IMR-90 (cell line): ENCODE results near the gene CALML3. TPM values are rescaled to one million over a fixed set of nuclear protein-coding genes. Genes with fewer than 3 reads are reported as not detected.

Source experiments
- ATAC-seq: fragments of 200-7000 bp; cut with Tn5 transposase; 2 replicates; pipeline ENCODE4 v1.9.1; 2020; ENCODE audit warnings: low read depth, mild to moderate bottlenecking, moderate library complexity
- BruUV-seq: library from RNA; stranded (reverse); fragments of 400-500 nt; replicated peaks from 2 replicates; lab custom pipeline; 2021; lab: Mats Ljungman, UMichigan
- CTCF ChIA-PET: fragments of 300-600 bp; formaldehyde crosslinking; extraction: SDS; loops from one replicate; lab custom pipeline; 2021; ENCODE audit warnings: antibody characterized with exemption; lab: Yijun Ruan, JAX
- POLR2A ChIA-PET: fragments of 300-600 bp; sonication (Branson Sonifier 250); formaldehyde crosslinking; loops from one replicate; lab custom pipeline; 2022; ENCODE audit warnings: antibody characterized with exemption; ENCODE audit not compliant: unreplicated experiment; lab: Charles Lee
- DNase-seq: peaks from one replicate; pipeline ENCODE4 v3.0.0; 2013
- H2AFZ ChIP-seq: replicated peaks from 2 replicates; pipeline ENCODE3; 2013; ENCODE audit warnings: low read length, mild to moderate bottlenecking; ENCODE audit not compliant: poor library complexity
- H2AK5ac ChIP-seq: 2 replicates; pipeline ENCODE4 v1.6.1; 2013; ENCODE audit warnings: low read depth, low read length, inconsistent platforms
- H2AK9ac ChIP-seq: replicated peaks from 2 replicates; pipeline ENCODE3; 2013; ENCODE audit warnings: mild to moderate bottlenecking, low read depth, low read length, moderate library complexity; ENCODE audit not compliant: poor library complexity
- H2BK120ac ChIP-seq: 2 replicates; pipeline ENCODE4 v1.6.1; 2013; ENCODE audit warnings: low read depth, low read length, inconsistent platforms
- H2BK15ac ChIP-seq: 3 replicates; pipeline ENCODE4 v1.6.1; 2013; ENCODE audit warnings: low read depth, low read length, inconsistent platforms
- H2BK20ac ChIP-seq: 2 replicates; pipeline ENCODE4 v1.6.1; 2013; ENCODE audit warnings: low read depth, mild to moderate bottlenecking, inconsistent platforms, low read length, moderate library complexity
- H2BK5ac ChIP-seq: 2 replicates; pipeline ENCODE4 v1.6.1; 2013; ENCODE audit warnings: mild to moderate bottlenecking, low read depth, low read length, inconsistent platforms; ENCODE audit not compliant: poor library complexity, severe bottlenecking
- H3K14ac ChIP-seq: replicated peaks from 2 replicates; pipeline ENCODE4 v1.6.1; 2013; ENCODE audit warnings: low read depth, low read length, inconsistent platforms
- H3K18ac ChIP-seq: 2 replicates; pipeline ENCODE4 v1.6.1; 2013; ENCODE audit warnings: low read depth, low read length, control low read depth
- H3K23ac ChIP-seq: 2 replicates; pipeline ENCODE4 v1.6.1; 2013; ENCODE audit warnings: low read depth, low read length, inconsistent platforms
- H3K27ac ChIP-seq: 2 replicates; pipeline ENCODE4 v1.5.1; 2013; ENCODE audit warnings: mild to moderate bottlenecking, control low read depth, low read length; ENCODE audit not compliant: insufficient read depth
- H3K27me3 ChIP-seq: 2 replicates; pipeline ENCODE4 v1.6.1; 2013; ENCODE audit warnings: low read length; ENCODE audit not compliant: control insufficient read depth, insufficient read depth
- H3K36me3 ChIP-seq: 2 replicates; pipeline ENCODE4 v1.6.1; 2013; ENCODE audit warnings: low read length, mixed read lengths; ENCODE audit not compliant: control insufficient read depth, insufficient read depth
- H3K4ac ChIP-seq: 2 replicates; pipeline ENCODE4 v1.6.1; 2013; ENCODE audit warnings: low read depth, low read length, inconsistent platforms
- H3K4me1 ChIP-seq: 2 replicates; pipeline ENCODE4 v1.6.1; 2013; ENCODE audit warnings: low read length, mixed read lengths; ENCODE audit not compliant: control insufficient read depth, insufficient read depth
- H3K4me2 ChIP-seq: 2 replicates; pipeline ENCODE4 v1.6.1; 2013; ENCODE audit warnings: low read depth, mild to moderate bottlenecking, control low read depth, low read length, moderate library complexity
- H3K4me3 ChIP-seq: 2 replicates; pipeline ENCODE4 v1.5.1; 2013; ENCODE audit warnings: low read depth, mild to moderate bottlenecking, control low read depth, low read length, moderate library complexity; ENCODE audit not compliant: insufficient read depth
- H3K56ac ChIP-seq: 2 replicates; pipeline ENCODE4 v1.6.1; 2013; ENCODE audit warnings: low read length, inconsistent platforms; ENCODE audit not compliant: insufficient read depth; ENCODE audit errors: extremely low read depth
- H3K79me1 ChIP-seq, 2 experiments: 2 replicates each; pipeline ENCODE4 v1.6.1; 2013; ENCODE audit warnings: low read length in 2 of 2, inconsistent platforms in 1 of 2, low read depth in 1 of 2
- H3K9ac ChIP-seq: 2 replicates; pipeline ENCODE4 v1.6.1; 2013; ENCODE audit warnings: low read depth, low read length, control low read depth
- H3K9me1 ChIP-seq: 2 replicates; pipeline ENCODE4 v1.6.1; 2013; ENCODE audit warnings: low read length, inconsistent platforms; ENCODE audit not compliant: insufficient read depth
- H3K9me3 ChIP-seq: 2 replicates; pipeline ENCODE4 v1.6.1; 2013; ENCODE audit warnings: low read length; ENCODE audit not compliant: control insufficient read depth, insufficient read depth
- H4K20me1 ChIP-seq: 2 replicates; pipeline ENCODE4 v1.6.1; 2013; ENCODE audit warnings: low read length, inconsistent platforms; ENCODE audit not compliant: insufficient read depth
- H4K5ac ChIP-seq: 2 replicates; pipeline ENCODE4 v1.6.1; 2013; ENCODE audit warnings: mild to moderate bottlenecking, low read depth, low read length, control low read depth
- H4K8ac ChIP-seq, 2 experiments: 2 replicates each; pipeline ENCODE4 v1.6.1; 2013; ENCODE audit warnings: low read depth in 2 of 2, low read length in 2 of 2, control low read depth in 1 of 2, inconsistent platforms in 1 of 2
- H4K91ac ChIP-seq: 2 replicates; pipeline ENCODE4 v1.6.1; 2013; ENCODE audit warnings: low read depth, low read length, inconsistent platforms; ENCODE audit not compliant: insufficient read depth
- BHLHE40 ChIP-seq: fragments of 150-350 bp; IDR thresholded peaks from 2 replicates; pipeline ENCODE4 v1.6.1; 2016; ENCODE audit warnings: mild to moderate bottlenecking, low read depth, low read length
- CEBPB ChIP-seq: IDR thresholded peaks from 2 replicates; pipeline ENCODE4 v1.6.1; 2012; ENCODE audit warnings: low read depth, low read length, improper control_type of control experiment
- CHD1 ChIP-seq: IDR thresholded peaks from 2 replicates; pipeline ENCODE4 v1.6.1; 2012; ENCODE audit warnings: low read depth, low read length, improper control_type of control experiment
- CTCF ChIP-seq: conservative IDR thresholded peaks from 2 replicates; pipeline ENCODE4 v1.5.1; 2012; ENCODE audit warnings: mild to moderate bottlenecking, low read depth, low read length, improper control_type of control experiment
- ELK1 ChIP-seq: fragments of 150-350 bp; IDR thresholded peaks from 2 replicates; pipeline ENCODE4 v1.6.1; 2016; ENCODE audit warnings: low read depth, mild to moderate bottlenecking, low read length, moderate library complexity, borderline replicate concordance
- FOS ChIP-seq: fragments of 150-350 bp; IDR thresholded peaks from 2 replicates; pipeline ENCODE4 v1.6.1; 2016; ENCODE audit warnings: low read depth, low read length
- MAZ ChIP-seq: IDR thresholded peaks from 2 replicates; pipeline ENCODE4 v1.6.1; 2012; ENCODE audit warnings: low read depth, mild to moderate bottlenecking, low read length, improper control_type of control experiment, moderate library complexity, borderline replicate concordance
- MXI1 ChIP-seq: IDR thresholded peaks from 2 replicates; pipeline ENCODE4 v1.6.1; 2012; ENCODE audit warnings: low read depth, mild to moderate bottlenecking, low read length, moderate library complexity, borderline replicate concordance
- NFE2L2 ChIP-seq: fragments of 150-350 bp; IDR thresholded peaks from 2 replicates; pipeline ENCODE4 v1.6.1; 2016; ENCODE audit warnings: low read depth, mild to moderate bottlenecking, low read length
- POLR2A ChIP-seq: IDR thresholded peaks from 2 replicates; pipeline ENCODE4 v1.6.1; 2012; ENCODE audit warnings: mild to moderate bottlenecking, low read depth, low read length
- RAD21 ChIP-seq: IDR thresholded peaks from 2 replicates; pipeline ENCODE4 v1.6.1; 2012; ENCODE audit warnings: low read length, improper control_type of control experiment
- RFX5 ChIP-seq: IDR thresholded peaks from 2 replicates; pipeline ENCODE4 v1.8.0; 2012; ENCODE audit warnings: low read depth, mild to moderate bottlenecking, low read length, moderate library complexity
- SMC3 ChIP-seq: fragments of 150-350 bp; IDR thresholded peaks from 2 replicates; pipeline ENCODE4 v1.6.1; 2016; ENCODE audit warnings: low read depth, mild to moderate bottlenecking, antibody characterized with exemption, low read length, moderate library complexity
- USF2 ChIP-seq: fragments of 150-350 bp; IDR thresholded peaks from 2 replicates; pipeline ENCODE4 v1.6.1; 2017; ENCODE audit warnings: mild to moderate bottlenecking, antibody characterized with exemption, low read length, low read depth
- WGBS, 2 experiments: methylation state at CpG; one replicate each; pipeline versions ENCODE4 v1.1.5 to v1.1.7; 2013; ENCODE audit warnings: missing lambda C conversion rate in 2 of 2; ENCODE audit not compliant: insufficient read length in 1 of 2; ENCODE audit errors: extremely low coverage in 2 of 2; 5-methylcytosine and 5-hydroxymethylcytosine counted together
- dilution Hi-C: fragments of 300-500 bp; cut with HindIII; formaldehyde crosslinking; loops from one replicate; pipeline ENCODE4 v1.14.3; 2018; ENCODE audit warnings: low sequenced_read_pairs; ENCODE audit not compliant: unreplicated experiment
- in situ Hi-C: fragments of 300-500 bp; cut with MboI; formaldehyde crosslinking; loops from 3 replicates; pipeline ENCODE4 v1.14.3; 2019; ENCODE audit warnings: low sequenced_read_pairs, inconsistent platforms, mixed read lengths
- intact Hi-C: fragments of 100-400 bp; cut with micrococcal nuclease; formaldehyde crosslinking; loops from 2 replicates; pipeline ENCODE4 v1.10.0; 2022
- polyA plus RNA-seq, 3 experiments: library from polyadenylated mRNA; depleted of rRNA; stranded (reverse); fragments of >200 nt; gene quantifications; 2 replicates each; pipeline ENCODE4 v1.2.3, GENCODE V29; 2012; ENCODE audit warnings: low replicate concordance in 1 of 3
- total RNA-seq: library from RNA; depleted of rRNA; stranded (reverse); fragments of >200 nt; gene quantifications from 2 replicates; pipeline ENCODE4 v1.2.3, GENCODE V29; 2012

The CALML3 gene
- total and polyA plus RNA-seq, 2 of the 4 experiments (the other 2 are of a cell fraction), result not detected

- H3K23ac ChIP-seq, result no peak overlapping the region
- H3K4me1 ChIP-seq, result no peaks in the 10 kb centered on the region
- ATAC-seq (no peak), DNase-seq (no peak)
- no peak overlapping the region for H2AK5ac ChIP-seq
- peaks cover 5% of the 10 kb centered on the region; the same call in 1 of the 2 replicates for H3K27me3 ChIP-seq
- TF ChIP-seq BHLHE40 (no peak), CEBPB (no peak), RAD21 (no peak), USF2 (no peak), SMC3 (no peak), MAZ (no peak), CTCF (no peak), CHD1 (no peak), NFE2L2 (no peak), FOS (no peak), MXI1 (no peak), RFX5 (no peak), ELK1 (no peak), POLR2A (no peak)
- no peaks in the 10 kb centered on the region for H4K20me1 ChIP-seq
- WGBS, 2 experiments, result 60% methylated on average over 2 of the region's 13 CpGs; no CpG with 5 or more reads in 1 of the 2 experiments
- in situ Hi-C loops (no loop called here), dilution Hi-C loops (no loop called here), intact Hi-C loops (no loop called here)
- H2BK15ac ChIP-seq, result no peak overlapping the region
- H2AFZ ChIP-seq, result no peak overlapping the region
- no peak overlapping the region for H4K91ac ChIP-seq
- H4K5ac ChIP-seq, result no peak overlapping the region
- H2AK9ac ChIP-seq, result no peak overlapping the region
- H3K27ac ChIP-seq, result no peak overlapping the region
- H3K9me3 ChIP-seq, result peaks cover 4% of the 10 kb centered on the region
- no peaks in the 10 kb centered on the region for H3K36me3 ChIP-seq
- no peak overlapping the region for H3K14ac ChIP-seq
- H2BK5ac ChIP-seq, result no peak overlapping the region
- 0 out of 2 replicates have a peak, but pooled peaks cover 3% of the 10 kb centered on the region for H3K9me1 ChIP-seq
- no peak overlapping the region for H2BK120ac ChIP-seq
- no TSS peak for BruUV-seq
- H3K4me3 ChIP-seq, result no peak overlapping the region
- no peaks in the 10 kb centered on the region for H3K79me1 ChIP-seq
- H3K18ac ChIP-seq, result no peak overlapping the region
- no peak overlapping the region for H2BK20ac ChIP-seq
- no peak overlapping the region for H3K4me2 ChIP-seq
- no peak overlapping the region for H3K9ac ChIP-seq
- H3K56ac ChIP-seq, result no peak overlapping the region
- POLR2A ChIA-PET, result no interaction called here
- CTCF ChIA-PET, result no interaction called here
- H3K4ac ChIP-seq, result no peak overlapping the region
- H4K8ac ChIP-seq, result no peak overlapping the region
Measured at GRCh38 chr10:5492929-5493576, 31.7 kb upstream of the CALML3 start.
